Glutamatergic neuron (in vitro differentiated cells): ENCODE results near the gene CAMKK2. TPM values are rescaled to one million over a fixed set of nuclear protein-coding genes. Genes with fewer than 3 reads are reported as not detected.
A peak's percentile ranks its signal among the peaks of the same experiment; 100 is the strongest.

Source experiments
- DNase-seq: peaks from one replicate; pipeline ENCODE4 v3.0.0; 2022
- H3K27ac Mint-ChIP-seq: one replicate; pipeline ENCODE4 v1.8.0; 2020; ENCODE audit warnings: mild to moderate bottlenecking, mixed read lengths, inconsistent platforms; ENCODE audit not compliant: unreplicated experiment
- H3K27me3 Mint-ChIP-seq: one replicate; pipeline ENCODE4 v1.8.0; 2020; ENCODE audit warnings: mild to moderate bottlenecking, moderate library complexity, mixed read lengths, inconsistent platforms; ENCODE audit not compliant: unreplicated experiment
- H3K36me3 Mint-ChIP-seq: one replicate; pipeline ENCODE4 v1.8.0; 2020; ENCODE audit warnings: mild to moderate bottlenecking, mixed read lengths, inconsistent platforms; ENCODE audit not compliant: unreplicated experiment
- H3K4me1 Mint-ChIP-seq: one replicate; pipeline ENCODE4 v1.8.0; 2020; ENCODE audit warnings: mild to moderate bottlenecking, low read depth, mixed read lengths, inconsistent platforms; ENCODE audit not compliant: unreplicated experiment
- H3K4me3 Mint-ChIP-seq: one replicate; pipeline ENCODE4 v1.8.0; 2020; ENCODE audit warnings: mild to moderate bottlenecking, mixed read lengths, inconsistent platforms; ENCODE audit not compliant: unreplicated experiment
- H3K9me3 Mint-ChIP-seq: one replicate; pipeline ENCODE4 v1.8.0; 2020; ENCODE audit warnings: mild to moderate bottlenecking, moderate library complexity, mixed read lengths, inconsistent platforms; ENCODE audit not compliant: unreplicated experiment
- long read RNA-seq: library from polyadenylated mRNA; unstranded; transcript quantifications from one replicate; pipeline ENCODE4 v2.0.0, GENCODE V29; 2020; ENCODE audit not compliant: unreplicated experiment
- total RNA-seq: library from RNA; stranded (reverse); fragmentation: NEBNext Ultra II Directional; extraction: Animal tissue kit (Norgen Biotek cat#: 25700); gene quantifications from one replicate; pipeline ENCODE4 v1.2.1, GENCODE V29; 2021; ENCODE audit not compliant: unreplicated experiment
- TF ChIP-seq, protein P1 (sequence below): fragments of 200-600 bp; sonication (generic); IDR thresholded peaks from one replicate; pipeline ENCODE4 v1.5.0; 2021; ENCODE audit not compliant: partially characterized antibody, unreplicated experiment

CAMKK2 gene
- total RNA-seq, result 50.2 TPM
- long read RNA-seq, transcript CAMKK2-208 (16 exons, 2,006 nt), result major isoform, 5 of 11 reads
- long read RNA-seq, partial matches to known transcripts, result 1 of 11 reads
- long read RNA-seq, other reads (novel, unspliced or antisense), result 5 of 11 reads

DNA sequence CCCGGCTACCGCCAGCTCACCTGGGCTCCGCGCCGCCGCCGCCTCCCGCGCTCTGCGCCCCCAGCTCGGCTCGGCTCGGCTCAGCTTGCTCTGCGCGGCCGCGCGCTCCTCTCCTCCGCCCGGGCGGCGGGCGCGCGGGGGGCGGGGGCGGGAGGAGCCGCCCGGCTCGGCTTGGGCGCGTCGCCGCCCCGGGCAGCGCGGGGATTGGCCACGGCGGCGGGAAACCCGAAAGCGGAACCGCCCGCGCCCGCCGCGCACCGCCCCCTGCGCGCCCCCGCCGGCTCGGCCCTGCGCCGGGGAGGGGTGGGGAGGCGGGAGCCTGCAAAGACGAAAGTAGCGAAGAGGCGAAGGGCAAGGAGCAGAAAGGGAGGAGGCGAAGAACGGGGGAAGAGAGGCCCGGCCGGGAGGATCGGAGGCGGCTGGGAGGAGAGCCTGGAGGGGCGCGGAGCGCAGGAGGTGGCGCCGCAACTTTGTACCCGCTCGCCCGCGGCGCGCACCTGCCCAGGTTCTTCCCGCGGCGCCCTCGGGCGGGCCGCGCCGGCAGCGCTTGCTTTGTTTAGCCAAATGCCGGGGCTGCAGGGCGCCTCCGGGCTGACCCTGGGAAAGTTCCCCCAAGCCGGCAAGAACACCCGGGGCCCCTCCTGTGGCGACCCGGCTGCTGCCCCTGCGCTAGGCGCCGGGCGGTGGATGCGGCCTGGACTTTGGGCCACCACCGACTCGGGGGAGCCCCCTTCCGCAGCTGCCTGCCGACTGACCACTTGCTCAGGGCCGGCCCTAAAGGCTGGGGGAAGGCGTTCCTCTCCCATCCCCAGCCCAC, at the start of gene CAMKK2:
Gene CAMKK2 (minus strand): TSS at position 92 of the 817 bp plus-strand sequence. CDS start 22,183 bp downstream, outside the sequence.
- peaks cover 4% of the 10 kb centered on the region for H3K4me1 Mint-ChIP-seq
- peak; percentile 86 for DNase-seq
- peaks cover 6% of the 10 kb centered on the region for H3K27me3 Mint-ChIP-seq
- peak within 1 kb of the TSS; percentile 77 for H3K27ac Mint-ChIP-seq
- TF ChIP-seq, protein P1, sequence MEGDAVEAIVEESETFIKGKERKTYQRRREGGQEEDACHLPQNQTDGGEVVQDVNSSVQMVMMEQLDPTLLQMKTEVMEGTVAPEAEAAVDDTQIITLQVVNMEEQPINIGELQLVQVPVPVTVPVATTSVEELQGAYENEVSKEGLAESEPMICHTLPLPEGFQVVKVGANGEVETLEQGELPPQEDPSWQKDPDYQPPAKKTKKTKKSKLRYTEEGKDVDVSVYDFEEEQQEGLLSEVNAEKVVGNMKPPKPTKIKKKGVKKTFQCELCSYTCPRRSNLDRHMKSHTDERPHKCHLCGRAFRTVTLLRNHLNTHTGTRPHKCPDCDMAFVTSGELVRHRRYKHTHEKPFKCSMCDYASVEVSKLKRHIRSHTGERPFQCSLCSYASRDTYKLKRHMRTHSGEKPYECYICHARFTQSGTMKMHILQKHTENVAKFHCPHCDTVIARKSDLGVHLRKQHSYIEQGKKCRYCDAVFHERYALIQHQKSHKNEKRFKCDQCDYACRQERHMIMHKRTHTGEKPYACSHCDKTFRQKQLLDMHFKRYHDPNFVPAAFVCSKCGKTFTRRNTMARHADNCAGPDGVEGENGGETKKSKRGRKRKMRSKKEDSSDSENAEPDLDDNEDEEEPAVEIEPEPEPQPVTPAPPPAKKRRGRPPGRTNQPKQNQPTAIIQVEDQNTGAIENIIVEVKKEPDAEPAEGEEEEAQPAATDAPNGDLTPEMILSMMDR, result no peak
- H3K9me3 Mint-ChIP-seq, result no peaks in the 10 kb centered on the region
- no peaks in the 10 kb centered on the region for H3K36me3 Mint-ChIP-seq
- H3K4me3 Mint-ChIP-seq, result peak within 1 kb of the TSS; percentile 89

DNA sequence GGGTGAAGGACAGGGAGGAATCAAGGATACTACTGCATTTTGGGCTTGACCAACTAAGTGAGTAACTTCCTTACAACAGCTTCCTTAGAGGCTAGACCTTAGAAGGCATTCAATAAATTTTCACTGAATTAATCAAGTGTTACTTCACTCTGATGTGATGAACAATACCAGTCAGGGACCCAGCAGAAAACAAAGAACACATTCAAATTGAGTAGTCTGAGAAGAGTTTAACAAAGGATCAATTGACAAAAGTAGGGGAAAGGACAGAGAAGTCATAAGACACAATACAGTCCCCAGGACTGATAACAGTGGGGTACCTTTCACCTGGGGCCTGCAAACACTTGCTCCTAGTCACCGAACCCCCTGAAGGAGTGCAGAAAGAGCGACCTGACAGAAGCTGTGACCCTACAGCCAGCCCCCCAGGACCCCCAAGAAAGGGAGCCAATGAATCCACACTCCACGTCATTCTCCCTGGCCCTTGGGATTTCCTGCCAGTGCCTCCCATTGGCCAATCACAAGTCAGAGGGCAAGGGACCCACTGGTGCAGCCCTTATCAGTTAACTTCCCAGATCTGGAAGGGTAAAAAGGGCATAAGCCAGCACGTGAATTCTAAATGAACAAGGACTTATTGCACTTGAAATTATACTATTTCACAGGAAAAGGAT, 48.8 kb upstream of the CAMKK2 start:
- TF ChIP-seq, protein P1, result no peak

DNA sequence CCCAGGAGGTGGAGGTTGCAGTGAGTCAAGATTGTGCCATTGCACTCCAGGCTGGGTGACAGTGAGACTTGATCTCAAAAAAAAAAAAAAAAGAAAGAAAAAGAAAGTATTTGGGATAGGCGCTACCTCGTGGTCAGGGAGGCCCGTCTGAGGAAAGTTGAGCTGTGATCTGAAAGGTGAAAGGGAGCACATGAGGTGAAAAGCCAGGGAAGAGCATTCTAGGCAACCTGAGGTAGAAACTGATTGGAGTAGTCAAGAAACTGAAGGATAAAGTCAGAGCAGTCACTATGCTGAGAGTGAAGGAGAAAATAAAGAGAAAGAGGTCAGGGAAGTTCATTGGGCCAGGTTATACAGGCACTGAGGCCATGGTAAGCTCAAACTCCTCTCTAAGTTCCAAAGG, 48.0 kb upstream of the CAMKK2 start:
- Mint-ChIP-seq H3K9me3 (no peaks in the 10 kb centered on the region), H3K36me3 (peaks cover 3% of the 10 kb centered on the region), H3K27me3 (no peaks in the 10 kb centered on the region), H3K4me3 (no peak overlapping the region), H3K4me1 (no peaks in the 10 kb centered on the region), H3K27ac (no peak overlapping the region)
- DNase-seq, result no peak
- TF ChIP-seq, protein P1, result no peak

More for the DNA sequence above, 48.8 kb upstream of the CAMKK2 start:
- Mint-ChIP-seq H3K27ac (no peak overlapping the region), H3K9me3 (no peaks in the 10 kb centered on the region), H3K4me3 (no peak overlapping the region), H3K4me1 (no peaks in the 10 kb centered on the region), H3K27me3 (no peaks in the 10 kb centered on the region), H3K36me3 (peaks cover 3% of the 10 kb centered on the region)
- DNase-seq, result no peak

DNA sequence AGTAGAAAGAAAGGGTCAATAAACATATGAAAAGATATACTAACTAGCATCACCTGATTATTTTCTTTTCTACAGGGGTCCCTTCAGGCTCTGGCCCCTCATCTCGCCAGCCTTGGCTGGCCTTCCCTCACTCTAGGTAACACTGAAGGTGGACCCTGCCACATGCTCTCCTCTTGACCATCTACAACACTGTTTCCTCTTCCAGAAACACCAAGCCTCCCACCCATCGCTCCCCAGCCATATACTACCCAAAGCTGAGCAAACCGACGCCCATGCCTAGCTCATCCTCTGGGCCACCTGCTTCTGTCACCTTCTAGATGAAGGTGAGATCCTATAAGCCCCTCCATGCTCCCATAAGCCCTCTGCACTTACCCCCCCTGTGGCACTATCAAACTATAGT, 40.9 kb upstream of the CAMKK2 start:
- no peak for DNase-seq
- no peaks in the 10 kb centered on the region for H3K36me3 Mint-ChIP-seq
- peaks cover 4% of the 10 kb centered on the region for H3K27me3 Mint-ChIP-seq
- no peaks in the 10 kb centered on the region for H3K4me1 Mint-ChIP-seq
- TF ChIP-seq, protein P1, result no peak
- no peak overlapping the region for H3K27ac Mint-ChIP-seq
- H3K4me3 Mint-ChIP-seq, result no peak overlapping the region
- H3K9me3 Mint-ChIP-seq, result no peaks in the 10 kb centered on the region
